ENCODE measurements around the gene NUAK2.
"Not testable (repeated sequence)": the region's sequence is repeated elsewhere in the genome, so short reads cannot be mapped to it uniquely, and the experiment has no call there.

The NUAK2 gene

GRCh38 chr1:205287767-205288559 lies 33.6 kb downstream of the NUAK2 start:
- no peak for TF ChIP-seq GATA1 (IDR thresholded peaks at IDR 0.05; ENCODE audit: low read depth, low read length)
- TF ChIP-seq POLR2A (IDR thresholded peaks at IDR 0.05; ENCODE audit: low read length): no peak
- no peak for DNase-seq

- no peak for TF ChIP-seq GATA1 (IDR thresholded peaks at IDR 0.05; ENCODE audit: low read depth, low read length)
- no peak for TF ChIP-seq POLR2A (IDR thresholded peaks at IDR 0.05; ENCODE audit: low read length)
- no peak for DNase-seq
These were observed 34.5 kb downstream of the NUAK2 start for GRCh38 chr1:205287076-205287475.

- no peak for DNase-seq
- TF ChIP-seq POLR2A (IDR thresholded peaks at IDR 0.05; ENCODE audit: low read length) (no peak), GATA1 (IDR thresholded peaks at IDR 0.05; ENCODE audit: low read depth, low read length) (no peak)
These were observed 35.1 kb downstream of the NUAK2 start for GRCh38 chr1:205286335-205286950.

GRCh38 chr1:205285381-205286101 lies 36.0 kb downstream of the NUAK2 start:
- no peak for DNase-seq
- TF ChIP-seq GATA1 (IDR thresholded peaks at IDR 0.05; ENCODE audit: low read depth, low read length) (no peak), POLR2A (IDR thresholded peaks at IDR 0.05; ENCODE audit: low read length) (no peak)

- peak; percentile 21 to 28 for DNase-seq
- TF ChIP-seq GATA1 (IDR thresholded peaks at IDR 0.05; ENCODE audit: low read depth, low read length): no peak
- TF ChIP-seq POLR2A (IDR thresholded peaks at IDR 0.05; ENCODE audit: low read length): no peak
These were observed 37.0 kb downstream of the NUAK2 start for GRCh38 chr1:205284420-205285144.

GRCh38 chr1:205283270-205284147 lies 38.0 kb downstream of the NUAK2 start:
- TF ChIP-seq POLR2A (IDR thresholded peaks at IDR 0.05; ENCODE audit: low read length) (no peak), GATA1 (IDR thresholded peaks at IDR 0.05; ENCODE audit: low read depth, low read length) (no peak)
- DNase-seq: no peak

- not testable (repeated sequence) for DNase-seq
These were observed 40.7 kb downstream of the NUAK2 start for GRCh38 chr1:205280666-205281395.

- TF ChIP-seq GATA1 (IDR thresholded peaks at IDR 0.05; ENCODE audit: low read depth, low read length): no peak
- no peak for TF ChIP-seq POLR2A (IDR thresholded peaks at IDR 0.05; ENCODE audit: low read length)
- no peak for DNase-seq
These were observed 41.6 kb downstream of the NUAK2 start for GRCh38 chr1:205279986-205280385.

- TF ChIP-seq POLR2A (IDR thresholded peaks at IDR 0.05; ENCODE audit: low read length) (no peak), GATA1 (IDR thresholded peaks at IDR 0.05; ENCODE audit: low read depth, low read length) (no peak)
- DNase-seq: no peak
These were observed 44.9 kb downstream of the NUAK2 start for GRCh38 chr1:205276689-205277065.

GRCh38 chr1:205275916-205276688 lies 45.4 kb downstream of the NUAK2 start:
- DNase-seq: no peak
- TF ChIP-seq GATA1 (IDR thresholded peaks at IDR 0.05; ENCODE audit: low read depth, low read length): no peak
- no peak for TF ChIP-seq POLR2A (IDR thresholded peaks at IDR 0.05; ENCODE audit: low read length)

GRCh38 chr1:205275133-205275532 lies 46.4 kb downstream of the NUAK2 start:
- TF ChIP-seq POLR2A (IDR thresholded peaks at IDR 0.05; ENCODE audit: low read length) (no peak), GATA1 (IDR thresholded peaks at IDR 0.05; ENCODE audit: low read depth, low read length) (no peak)

More at GRCh38 chr1:205275133-205275532, 46.4 kb downstream of the NUAK2 start:
- no peak for DNase-seq
